Measurements from ENCODE around the gene ARHGAP26.
A peak's percentile ranks its signal among the peaks of the same experiment; 100 is the strongest.
"Not testable (repeated sequence)": the region's sequence is repeated elsewhere in the genome, so short reads cannot be mapped to it uniquely, and the experiment has no call there.

ARHGAP26 gene

GRCh38 chr5:143106174-143106573 is 336.0 kb downstream of the ARHGAP26 start:
- DNase-seq (ENCODE audit: low spot score) (peak; percentile 72), FAIRE-seq (peak; percentile 71)

- no peak for FAIRE-seq
- no peak for DNase-seq (ENCODE audit: low spot score)
Observed at GRCh38 chr5:143108498-143109128, 338.4 kb downstream of the ARHGAP26 start.

- no peak for FAIRE-seq
- no peak for DNase-seq (ENCODE audit: low spot score)
Observed at GRCh38 chr5:143110591-143110990, 340.4 kb downstream of the ARHGAP26 start.

- FAIRE-seq (no peak), DNase-seq (ENCODE audit: low spot score) (no peak)
Observed at GRCh38 chr5:143111799-143112198, 341.6 kb downstream of the ARHGAP26 start.

GRCh38 chr5:143113461-143113860 is 343.3 kb downstream of the ARHGAP26 start:
- no peak for FAIRE-seq
- DNase-seq (ENCODE audit: low spot score), result no peak

- DNase-seq (ENCODE audit: low spot score) (no peak), FAIRE-seq (no peak)
Observed at GRCh38 chr5:143114481-143114880, 344.3 kb downstream of the ARHGAP26 start.

- FAIRE-seq (no peak), DNase-seq (ENCODE audit: low spot score) (no peak)
Observed at GRCh38 chr5:143115381-143115780, 345.2 kb downstream of the ARHGAP26 start.

- FAIRE-seq (no peak), DNase-seq (ENCODE audit: low spot score) (no peak)
Observed at GRCh38 chr5:143116814-143117213, 346.6 kb downstream of the ARHGAP26 start.

GRCh38 chr5:143117821-143118220 is 347.6 kb downstream of the ARHGAP26 start:
- no peak for FAIRE-seq
- DNase-seq (ENCODE audit: low spot score), result no peak

GRCh38 chr5:143118222-143118621 is 348.0 kb downstream of the ARHGAP26 start:
- DNase-seq (ENCODE audit: low spot score) (no peak), FAIRE-seq (no peak)

GRCh38 chr5:143118818-143119217 is 348.6 kb downstream of the ARHGAP26 start:
- not testable (repeated sequence) for FAIRE-seq; DNase-seq (ENCODE audit: low spot score)

GRCh38 chr5:143119291-143119769 is 349.2 kb downstream of the ARHGAP26 start:
- no peak for FAIRE-seq
- DNase-seq (ENCODE audit: low spot score), result no peak

- FAIRE-seq (no peak), DNase-seq (ENCODE audit: low spot score) (no peak)
Observed at GRCh38 chr5:143119881-143120341, 349.7 kb downstream of the ARHGAP26 start.

- FAIRE-seq, result no peak
- DNase-seq (ENCODE audit: low spot score), result no peak
Observed at GRCh38 chr5:143120460-143121134, 350.4 kb downstream of the ARHGAP26 start.

GRCh38 chr5:143121135-143121475 is 350.9 kb downstream of the ARHGAP26 start:
- DNase-seq (ENCODE audit: low spot score), result no peak

GRCh38 chr5:143124593-143124992 is 354.4 kb downstream of the ARHGAP26 start:
- FAIRE-seq, result peak; percentile 67
- DNase-seq (ENCODE audit: low spot score), result peak; percentile 88

More at GRCh38 chr5:143121135-143121475, 350.9 kb downstream of the ARHGAP26 start:
- no peak for FAIRE-seq

- DNase-seq (ENCODE audit: low spot score) (no peak), FAIRE-seq (no peak)
Observed at GRCh38 chr5:143126174-143127019, 356.2 kb downstream of the ARHGAP26 start.

- no peak for FAIRE-seq
- DNase-seq (ENCODE audit: low spot score), result no peak
Observed at GRCh38 chr5:143128412-143129071, 358.4 kb downstream of the ARHGAP26 start.

- no peak for FAIRE-seq
- DNase-seq (ENCODE audit: low spot score), result no peak
Observed at GRCh38 chr5:143129203-143129602, 359.0 kb downstream of the ARHGAP26 start.

GRCh38 chr5:143129910-143130612 is 359.9 kb downstream of the ARHGAP26 start:
- DNase-seq (ENCODE audit: low spot score) (no peak), FAIRE-seq (no peak)

Measured in RCC 7860 (cell line).